ENCODE results near the gene NACA.

The NACA gene

GRCh38 chr12:56723352-56723751 lies 1.7 kb downstream of the NACA start:
- Histone ChIP-seq H3K36me3 (replicated peaks; ENCODE audit: insufficient read depth, low read length) (no peaks in the 10 kb centered on the region; the same call in 1 of the 2 replicates), H4K20me1 (ENCODE audit: insufficient read depth, low read length) (peaks cover 42% of the 10 kb centered on the region), H2AFZ (ENCODE audit: low read length) (no peak overlapping the region), H3K4me2 (ENCODE audit: low read depth, low read length) (peak overlapping the region; percentile 62), H3K79me2 (ENCODE audit: low read length) (peaks cover 73% of the 10 kb centered on the region), H3K9me2 (replicated peaks; ENCODE audit: insufficient read depth, low read length) (no peaks in the 10 kb centered on the region), H3K9me3 (replicated peaks; ENCODE audit: insufficient read depth, low read length) (no peaks in the 10 kb centered on the region), H3K9ac (ENCODE audit: low read length) (peak overlapping the region; percentile 96; the same call in 1 of the 2 replicates), H3K27ac (ENCODE audit: low read length) (peak overlapping the region; percentile 75; the same call in 1 of the 2 replicates), H3K4me3 (ENCODE audit: low read length) (peak overlapping the region; percentile 91), H3K27me3 (replicated peaks; ENCODE audit: insufficient read depth, low read length) (no peaks in the 10 kb centered on the region), H3K4me1 (ENCODE audit: low read length) (peaks cover 48% of the 10 kb centered on the region), H3F3A (ENCODE audit: insufficient read depth, low read length) (peaks cover 65% of the 10 kb centered on the region)
- TF ChIP-seq EZH2 (optimal IDR thresholded peaks at IDR 0.05; ENCODE audit: low read depth, low read length) (no peak), CTCF (IDR thresholded peaks at IDR 0.05; ENCODE audit: low read length) (no peak), EZH2phosphoT487 (IDR thresholded peaks at IDR 0.05; ENCODE audit: low read length) (no peak)
- DNase-seq, result no peak

- Histone ChIP-seq H3K79me2 (ENCODE audit: low read length) (peaks cover 77% of the 10 kb centered on the region), H3K9me3 (replicated peaks; ENCODE audit: insufficient read depth, low read length) (no peaks in the 10 kb centered on the region), H2AFZ (ENCODE audit: low read length) (no peak overlapping the region), H3K27me3 (replicated peaks; ENCODE audit: insufficient read depth, low read length) (no peaks in the 10 kb centered on the region), H3K9ac (ENCODE audit: low read length) (peak overlapping the region; percentile 96; the same call in 1 of the 2 replicates), H3K9me2 (replicated peaks; ENCODE audit: insufficient read depth, low read length) (no peaks in the 10 kb centered on the region), H4K20me1 (ENCODE audit: insufficient read depth, low read length) (peaks cover 42% of the 10 kb centered on the region), H3K4me1 (ENCODE audit: low read length) (peaks cover 51% of the 10 kb centered on the region), H3F3A (ENCODE audit: insufficient read depth, low read length) (peaks cover 65% of the 10 kb centered on the region), H3K4me3 (ENCODE audit: low read length) (peak overlapping the region; percentile 91), H3K27ac (ENCODE audit: low read length) (peak overlapping the region; percentile 75; the same call in 1 of the 2 replicates), H3K36me3 (replicated peaks; ENCODE audit: insufficient read depth, low read length) (no peaks in the 10 kb centered on the region; the same call in 1 of the 2 replicates), H3K4me2 (ENCODE audit: low read depth, low read length) (peak overlapping the region; percentile 62)
- TF ChIP-seq EZH2phosphoT487 (IDR thresholded peaks at IDR 0.05; ENCODE audit: low read length) (no peak), CTCF (IDR thresholded peaks at IDR 0.05; ENCODE audit: low read length) (no peak)
- DNase-seq, result no peak
These were observed 2.3 kb downstream of the NACA start for GRCh38 chr12:56722832-56723231.

- DNase-seq, result no peak
- Histone ChIP-seq H3K4me3 (ENCODE audit: low read length) (peak overlapping the region; percentile 91), H3K4me1 (ENCODE audit: low read length) (peaks cover 59% of the 10 kb centered on the region), H3F3A (ENCODE audit: insufficient read depth, low read length) (peaks cover 72% of the 10 kb centered on the region), H4K20me1 (ENCODE audit: insufficient read depth, low read length) (peaks cover 42% of the 10 kb centered on the region), H3K27me3 (replicated peaks; ENCODE audit: insufficient read depth, low read length) (no peaks in the 10 kb centered on the region), H3K36me3 (replicated peaks; ENCODE audit: insufficient read depth, low read length) (no peaks in the 10 kb centered on the region; the same call in 1 of the 2 replicates), H3K9ac (ENCODE audit: low read length) (peak overlapping the region; percentile 96; the same call in 1 of the 2 replicates), H3K27ac (ENCODE audit: low read length) (peak overlapping the region; percentile 75), H2AFZ (ENCODE audit: low read length) (no peak overlapping the region), H3K4me2 (ENCODE audit: low read depth, low read length) (peak overlapping the region; percentile 62), H3K9me3 (replicated peaks; ENCODE audit: insufficient read depth, low read length) (no peaks in the 10 kb centered on the region), H3K9me2 (replicated peaks; ENCODE audit: insufficient read depth, low read length) (no peaks in the 10 kb centered on the region), H3K79me2 (ENCODE audit: low read length) (peaks cover 84% of the 10 kb centered on the region)
- TF ChIP-seq EZH2phosphoT487 (IDR thresholded peaks at IDR 0.05; ENCODE audit: low read length) (no peak), CTCF (IDR thresholded peaks at IDR 0.05; ENCODE audit: low read length) (no peak), EZH2 (optimal IDR thresholded peaks at IDR 0.05; ENCODE audit: low read depth, low read length) (no peak)
These were observed 3.4 kb downstream of the NACA start for GRCh38 chr12:56721721-56722120.

Data from MM.1S (cell line).